RWPE2 (cell line): ENCODE results near the gene CDKN3.
A peak's percentile ranks its signal among the peaks of the same experiment; 100 is the strongest.

Experiments used
- ATAC-seq: fragments of 200-7000 bp; cut with Tn5 transposase; 3 replicates; pipeline ENCODE4 v1.9.1; 2021; ENCODE audit warnings: low read depth
- DNase-seq: peaks from one replicate; pipeline ENCODE4 v3.0.0-alpha.2; 2020; ENCODE audit warnings: low spot score
- H3K27ac ChIP-seq: fragments of 450-650 bp; 2 replicates; pipeline ENCODE4 v1.5.1; 2017; ENCODE audit warnings: mild to moderate bottlenecking; ENCODE audit not compliant: poor library complexity, severe bottlenecking
- H3K27me3 ChIP-seq: fragments of 250-450 bp; sonication (Bioruptor Pico); 2 replicates; pipeline ENCODE4 v1.5.1; 2021; ENCODE audit warnings: mild to moderate bottlenecking, moderate library complexity; ENCODE audit not compliant: insufficient read depth, poor library complexity, severe bottlenecking
- H3K36me3 ChIP-seq: fragments of 250-450 bp; sonication (Bioruptor Pico); 2 replicates; pipeline ENCODE4 v1.5.1; 2020; ENCODE audit warnings: low read depth, mild to moderate bottlenecking, moderate library complexity
- H3K4me1 ChIP-seq: fragments of 250-450 bp; sonication (Bioruptor Pico); 2 replicates; pipeline ENCODE4 v1.5.1; 2021; ENCODE audit warnings: mild to moderate bottlenecking, moderate library complexity; ENCODE audit not compliant: insufficient read depth, poor library complexity, severe bottlenecking
- H3K4me3 ChIP-seq: fragments of 250-450 bp; sonication (Bioruptor Pico); 2 replicates; pipeline ENCODE4 v1.5.1; 2021; ENCODE audit warnings: mild to moderate bottlenecking, moderate library complexity; ENCODE audit not compliant: severe bottlenecking
- H3K9me3 ChIP-seq: fragments of 250-450 bp; sonication (Bioruptor Pico); 2 replicates; pipeline ENCODE4 v1.5.1; 2021; ENCODE audit warnings: mild to moderate bottlenecking, moderate library complexity; ENCODE audit not compliant: severe bottlenecking
- TF ChIP-seq, protein P1 (sequence below): fragments of 450-650 bp; IDR thresholded peaks from one replicate; pipeline ENCODE4 v1.5.1; 2017; ENCODE audit warnings: mild to moderate bottlenecking, moderate library complexity; ENCODE audit not compliant: poor library complexity, severe bottlenecking

CDKN3 gene

DNA sequence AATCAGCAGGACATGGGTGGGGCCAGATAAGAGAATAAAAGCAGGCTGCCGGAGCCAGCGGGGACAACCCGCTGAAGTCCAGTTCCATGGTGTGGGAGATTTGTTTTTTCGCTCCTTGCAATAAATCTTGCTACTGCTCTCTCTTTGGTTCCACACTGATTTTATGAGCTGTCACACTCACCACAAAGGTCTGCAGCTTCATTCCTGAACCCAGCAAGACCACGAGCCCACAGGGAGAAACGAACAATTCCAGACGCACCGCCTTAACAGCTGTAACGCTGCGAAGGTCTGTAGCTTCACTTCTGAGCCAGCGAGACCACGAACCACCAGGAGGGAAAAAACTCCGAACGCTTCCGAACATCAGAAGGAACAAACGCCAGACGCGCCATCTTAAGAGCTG is 47.2 kb downstream of the CDKN3 start:
- Histone ChIP-seq H3K36me3 (peaks cover 13% of the 10 kb centered on the region), H3K27ac (no peak overlapping the region), H3K4me3 (no peak overlapping the region), H3K4me1 (peaks cover 45% of the 10 kb centered on the region), H3K9me3 (no peaks in the 10 kb centered on the region), H3K27me3 (no peaks in the 10 kb centered on the region)
- DNase-seq (no peak), ATAC-seq (no peak)
- TF ChIP-seq, protein P1, sequence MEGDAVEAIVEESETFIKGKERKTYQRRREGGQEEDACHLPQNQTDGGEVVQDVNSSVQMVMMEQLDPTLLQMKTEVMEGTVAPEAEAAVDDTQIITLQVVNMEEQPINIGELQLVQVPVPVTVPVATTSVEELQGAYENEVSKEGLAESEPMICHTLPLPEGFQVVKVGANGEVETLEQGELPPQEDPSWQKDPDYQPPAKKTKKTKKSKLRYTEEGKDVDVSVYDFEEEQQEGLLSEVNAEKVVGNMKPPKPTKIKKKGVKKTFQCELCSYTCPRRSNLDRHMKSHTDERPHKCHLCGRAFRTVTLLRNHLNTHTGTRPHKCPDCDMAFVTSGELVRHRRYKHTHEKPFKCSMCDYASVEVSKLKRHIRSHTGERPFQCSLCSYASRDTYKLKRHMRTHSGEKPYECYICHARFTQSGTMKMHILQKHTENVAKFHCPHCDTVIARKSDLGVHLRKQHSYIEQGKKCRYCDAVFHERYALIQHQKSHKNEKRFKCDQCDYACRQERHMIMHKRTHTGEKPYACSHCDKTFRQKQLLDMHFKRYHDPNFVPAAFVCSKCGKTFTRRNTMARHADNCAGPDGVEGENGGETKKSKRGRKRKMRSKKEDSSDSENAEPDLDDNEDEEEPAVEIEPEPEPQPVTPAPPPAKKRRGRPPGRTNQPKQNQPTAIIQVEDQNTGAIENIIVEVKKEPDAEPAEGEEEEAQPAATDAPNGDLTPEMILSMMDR = no peak

DNA sequence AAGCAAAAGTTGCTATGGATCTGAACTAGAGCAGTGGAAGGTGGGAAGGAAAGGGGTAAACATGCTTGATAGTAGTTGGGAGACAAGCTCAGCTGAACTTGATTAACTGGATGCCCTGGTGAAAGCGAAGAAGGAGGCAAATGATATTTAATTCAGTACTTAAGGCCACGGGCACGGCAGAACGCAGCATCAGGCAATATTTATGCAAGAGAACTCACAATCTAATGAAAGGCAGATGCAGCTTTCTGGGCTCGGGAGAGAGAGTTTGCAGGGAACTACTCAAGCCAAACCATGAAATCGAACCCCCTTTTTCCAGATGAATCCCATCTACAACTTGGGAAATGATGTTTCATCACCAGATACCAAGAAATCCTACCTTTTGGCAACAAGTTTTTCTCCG is 47.9 kb downstream of the CDKN3 start:
- TF ChIP-seq, protein P1 = no peak
- H3K36me3 ChIP-seq = peaks cover 6% of the 10 kb centered on the region
- ATAC-seq = no peak
- H3K4me1 ChIP-seq = peaks cover 38% of the 10 kb centered on the region
- no peaks in the 10 kb centered on the region for H3K9me3 ChIP-seq
- H3K27me3 ChIP-seq = no peaks in the 10 kb centered on the region
- no peak overlapping the region for H3K27ac ChIP-seq
- H3K4me3 ChIP-seq = no peak overlapping the region
- no peak for DNase-seq

DNA sequence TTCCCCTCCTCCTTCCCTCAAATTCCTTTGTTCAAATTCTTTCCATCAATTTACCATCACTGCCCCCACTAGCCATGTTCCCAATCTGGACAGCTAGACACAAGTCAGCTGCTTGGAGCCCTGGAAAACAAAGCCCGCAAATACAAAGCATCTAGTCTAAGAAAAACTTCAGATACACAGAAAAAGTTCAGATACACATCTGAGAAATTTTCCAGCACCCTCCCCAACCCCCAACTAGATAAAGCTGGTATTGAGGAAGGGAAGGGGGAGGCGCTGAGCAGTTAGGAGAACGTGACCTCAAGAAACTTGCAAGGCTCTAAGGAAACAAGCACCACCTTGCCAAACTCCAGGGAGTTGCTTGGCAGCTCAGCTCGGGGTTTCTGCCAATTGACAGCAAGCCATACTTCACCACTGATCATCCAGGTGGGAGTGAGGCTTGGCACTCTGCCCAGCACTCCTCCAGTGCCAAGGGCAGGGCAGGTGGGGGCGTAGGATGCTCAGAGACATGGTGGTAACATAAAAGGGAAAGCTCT is 49.4 kb downstream of the CDKN3 start:
- peak overlapping the region; percentile 78 for H3K27ac ChIP-seq
- H3K9me3 ChIP-seq = no peaks in the 10 kb centered on the region
- H3K4me1 ChIP-seq = peaks cover 39% of the 10 kb centered on the region
- no peak overlapping the region for H3K4me3 ChIP-seq
- ATAC-seq = peak; percentile 63
- no peaks in the 10 kb centered on the region for H3K27me3 ChIP-seq
- H3K36me3 ChIP-seq = no peaks in the 10 kb centered on the region
- DNase-seq = peak; percentile 84
- TF ChIP-seq, protein P1 = no peak

DNA sequence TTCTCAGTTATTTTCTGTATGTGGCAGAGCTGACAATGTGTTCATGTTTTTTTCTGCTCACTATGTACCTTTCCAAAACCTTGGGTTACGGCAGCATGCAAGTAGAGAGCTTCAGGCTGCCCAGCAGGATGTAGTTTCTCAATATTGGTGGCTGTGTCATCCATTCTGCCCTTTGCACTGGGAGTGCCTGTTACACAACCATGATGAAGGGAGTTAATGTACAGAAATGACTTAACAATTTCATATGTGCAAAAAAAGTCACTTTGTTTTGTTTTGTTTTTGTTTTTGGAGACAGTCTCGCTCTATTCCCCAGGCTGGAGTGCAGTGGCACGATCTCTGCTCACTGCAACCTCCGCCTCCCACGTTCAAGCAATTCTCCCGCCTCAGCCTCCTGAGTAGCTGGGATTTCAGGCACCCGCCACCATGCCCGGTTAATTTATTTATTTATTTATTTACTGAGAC is 50.5 kb downstream of the CDKN3 start:
- DNase-seq (peak; percentile 75), ATAC-seq (peak; percentile 90)
- H3K36me3 ChIP-seq = no peaks in the 10 kb centered on the region
- H3K27me3 ChIP-seq = no peaks in the 10 kb centered on the region
- no peak overlapping the region for H3K4me3 ChIP-seq
- peaks cover 32% of the 10 kb centered on the region for H3K4me1 ChIP-seq
- no peaks in the 10 kb centered on the region for H3K9me3 ChIP-seq
- TF ChIP-seq, protein P1 = no peak
- peak overlapping the region; percentile 78 for H3K27ac ChIP-seq

DNA sequence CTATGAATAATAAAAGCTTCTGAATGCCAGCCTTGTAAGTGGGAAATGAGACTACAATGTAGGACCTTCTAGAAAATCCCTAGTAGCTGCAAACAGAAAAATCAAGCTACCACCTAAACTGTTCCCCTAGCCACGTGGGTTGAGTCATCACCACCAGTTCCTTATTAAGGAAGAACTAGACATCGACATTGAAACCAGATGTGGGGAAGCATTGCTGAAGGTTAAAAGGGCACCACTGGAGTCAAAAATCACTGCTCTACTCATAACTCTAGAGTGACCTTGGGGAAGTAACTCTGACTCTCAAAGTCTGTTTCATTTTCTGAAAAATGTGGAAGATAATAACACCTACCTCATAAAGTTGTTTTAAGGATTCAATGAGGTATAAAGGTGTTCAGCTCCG is 53.7 kb downstream of the CDKN3 start:
- no peak for DNase-seq
- no peaks in the 10 kb centered on the region for H3K9me3 ChIP-seq
- TF ChIP-seq, protein P1 = no peak
- no peak overlapping the region for H3K4me3 ChIP-seq
- no peaks in the 10 kb centered on the region for H3K36me3 ChIP-seq
- no peak overlapping the region for H3K27ac ChIP-seq
- no peaks in the 10 kb centered on the region for H3K27me3 ChIP-seq
- ATAC-seq = no peak
- peaks cover 42% of the 10 kb centered on the region for H3K4me1 ChIP-seq
